HepG2 (cell line): ENCODE measurements around the gene RHEBL1. TPM values are rescaled to one million over a fixed set of nuclear protein-coding genes. Genes with fewer than 3 reads are reported as not detected.

Experiments
- ATAC-seq: fragments of 200-7000 bp; cut with Tn5 transposase; 3 replicates; pipeline ENCODE4 v1.9.1; 2020; ENCODE audit warnings: mild to moderate bottlenecking, moderate library complexity
- BruUV-seq: library from RNA; stranded (reverse); fragments of 400-500 nt; replicated peaks from 2 replicates; lab custom pipeline; 2021; lab: Mats Ljungman, UMichigan
- CTCF ChIA-PET: fragments of 300-600 bp; formaldehyde crosslinking; extraction: SDS; loops from one replicate; lab custom pipeline; 2021; ENCODE audit warnings: low total read pairs, inconsistent platforms, low intra/inter-chr PET ratio; lab: Yijun Ruan, JAX
- POLR2A ChIA-PET: fragments of 350-600 bp; sonication (Branson Sonifier 250); formaldehyde crosslinking; loops from one replicate; lab custom pipeline; 2020; ENCODE audit warnings: antibody characterized with exemption, inconsistent platforms; lab: Yijun Ruan, JAX
- DNase-seq: peaks from one replicate; pipeline ENCODE4 v3.0.0-alpha.2; 2015; ENCODE audit warnings: low spot score
- FAIRE-seq: peaks from 3 replicates; lab custom pipeline; 2011; peaks lifted over from hg19 to GRCh38; lab: Jason Lieb, UNC
- H2AFZ ChIP-seq: one replicate; pipeline ENCODE4 v1.6.1; 2011; ENCODE audit warnings: low read length, inconsistent platforms
- H3K27ac ChIP-seq: fragments of 300-600 bp; 3 replicates; pipeline ENCODE4 v1.8.0; 2011; ENCODE audit warnings: mixed run types, mild to moderate bottlenecking, mixed read lengths, low read length, inconsistent platforms; ENCODE audit not compliant: insufficient read depth; ENCODE audit errors: extremely low read length
- H3K27me3 ChIP-seq, 2 experiments: fragments of 200-600 bp in 1 of 2; 2 replicates in 1 of 2; 3 replicates in 1 of 2; pipeline versions ENCODE4 v1.6.0 to v1.8.0; 2011; ENCODE audit warnings: low read length in 2 of 2, mild to moderate bottlenecking in 2 of 2, moderate library complexity in 2 of 2, inconsistent platforms in 1 of 2; ENCODE audit not compliant: insufficient read depth in 2 of 2, control insufficient read depth in 1 of 2
- H3K36me3 ChIP-seq, 2 experiments: fragments of 200-600 bp in 1 of 2; replicated peaks in 1 of 2; 2 replicates in 1 of 2; 3 replicates in 1 of 2; pipeline versions ENCODE4 v1.5.1 to v1.8.0; 2011; ENCODE audit warnings: low read length in 2 of 2, inconsistent platforms in 1 of 2; ENCODE audit not compliant: insufficient read depth in 2 of 2, control insufficient read depth in 1 of 2
- H3K4me1 ChIP-seq: 2 replicates; pipeline ENCODE4 v1.5.1; 2012; ENCODE audit warnings: low read length, inconsistent platforms; ENCODE audit not compliant: insufficient read depth
- H3K4me2 ChIP-seq: 2 replicates; pipeline ENCODE4 v1.6.0; 2011; ENCODE audit warnings: low read depth, low read length, inconsistent platforms
- H3K4me3 ChIP-seq, 3 experiments: fragments of 200-600 bp in 1 of 3; sonication (generic), shearing (Covaris generic) in 1 of 3; replicated peaks in 1 of 3; 2 replicates each; pipeline ENCODE4 v1.5.1; 2011 to 2016; ENCODE audit warnings: low read length in 3 of 3, inconsistent platforms in 2 of 3, low read depth in 2 of 3, mild to moderate bottlenecking in 2 of 3, control low read depth in 1 of 3, mixed read lengths in 1 of 3; ENCODE audit not compliant: insufficient read depth in 1 of 3
- H3K79me2 ChIP-seq: one replicate; pipeline ENCODE4 v1.6.1; 2011; ENCODE audit warnings: low read length, inconsistent platforms; ENCODE audit not compliant: insufficient read depth
- H3K9ac ChIP-seq: 2 replicates; pipeline ENCODE4 v1.6.0; 2011; ENCODE audit warnings: mild to moderate bottlenecking, low read depth, low read length, inconsistent platforms; ENCODE audit not compliant: insufficient read depth
- H3K9me3 ChIP-seq: 2 replicates; pipeline ENCODE4 v1.5.1; 2012; ENCODE audit warnings: mild to moderate bottlenecking, low read length
- H4K20me1 ChIP-seq: 2 replicates; pipeline ENCODE4 v1.6.0; 2011; ENCODE audit warnings: inconsistent platforms, mild to moderate bottlenecking, low read length, moderate library complexity; ENCODE audit not compliant: insufficient read depth
- AGO2 ChIP-seq: fragments of 200-400 bp; formaldehyde crosslinking; optimal IDR thresholded peaks from 2 replicates; pipeline ENCODE3; 2017; ENCODE audit warnings: mild to moderate bottlenecking, low read depth, low read length, moderate library complexity
- NFIB ChIP-seq: sonication (generic); formaldehyde crosslinking; IDR thresholded peaks from 2 replicates; pipeline ENCODE4 v1.9.0; 2021; ENCODE audit warnings: missing genetic modification reagents, mild to moderate bottlenecking, borderline replicate concordance
- NFKB2 ChIP-seq: sonication (generic); formaldehyde crosslinking; IDR thresholded peaks from 2 replicates; pipeline ENCODE4 v1.4.0; 2020; ENCODE audit warnings: missing genetic modification reagents, borderline replicate concordance
- NKX3-1 ChIP-seq: sonication (generic); formaldehyde crosslinking; IDR thresholded peaks from 2 replicates; pipeline ENCODE4 v1.5.0; 2020; ENCODE audit warnings: missing genetic modification reagents
- SOX13 ChIP-seq, 3 experiments: fragments of 450-650 bp in 1 of 3; sonication (generic) in 1 of 3; formaldehyde crosslinking in 1 of 3; IDR thresholded peaks in 2 of 3; conservative IDR thresholded peaks in 1 of 3; 2 replicates each; pipeline versions ENCODE4 v1.5.0 to v1.6.1; 2016 to 2020; ENCODE audit warnings: antibody characterized with exemption in 1 of 3, mild to moderate bottlenecking in 1 of 3, missing compliant biosample characterization in 1 of 3, missing genetic modification reagents in 1 of 3, moderate library complexity in 1 of 3
- ZBTB10 ChIP-seq: sonication (generic); formaldehyde crosslinking; IDR thresholded peaks from 2 replicates; pipeline ENCODE4 v1.4.0; 2020; ENCODE audit warnings: missing genetic modification reagents, borderline replicate concordance
- ZNF329 ChIP-seq: sonication (generic); formaldehyde crosslinking; IDR thresholded peaks from 2 replicates; pipeline ENCODE4 v1.9.0; 2021; ENCODE audit warnings: low read depth, mild to moderate bottlenecking, missing genetic modification reagents
- WGBS: methylation state at CpG from one replicate; pipeline ENCODE4 v1.1.6; 2017; ENCODE audit warnings: low lambda C conversion rate; 5-methylcytosine and 5-hydroxymethylcytosine counted together
- in situ Hi-C: cut with HindIII; loops from 2 replicates; pipeline ENCODE4 v1.10.0; 2017; ENCODE audit warnings: low pct_unique_long_range_greater_than_20kb; ENCODE audit not compliant: extremely low pct_ligation_motif_present
- intact Hi-C: fragments of 100-400 bp; cut with micrococcal nuclease; formaldehyde crosslinking; loops from one replicate; pipeline ENCODE4 v1.10.0; 2022; ENCODE audit not compliant: unreplicated experiment
- polyA plus RNA-seq, 8 experiments: library from polyadenylated mRNA; depleted of rRNA in 3 of 8; stranded (reverse) in 7 of 8; unstranded in 1 of 8; fragments of >200 nt; fragmentation: Illumina TruSeq in 4 of 8; extraction: Trizol in 4 of 8; gene quantifications; 2 replicates each; pipeline versions ENCODE4 v1.2.1 to v1.2.3, GENCODE V29; 2011 to 2016; ENCODE audit warnings: low read depth in 4 of 8, missing spikeins in 1 of 8, mixed read lengths in 1 of 8; ENCODE audit not compliant: insufficient read depth in 1 of 8
- total RNA-seq, 5 experiments: library from RNA; depleted of rRNA; stranded (reverse); fragments of >200 nt; fragmentation: Illumina TruSeq; extraction: Trizol; gene quantifications; 2 replicates each; pipeline ENCODE4 v1.2.3, GENCODE V29; 2016; ENCODE audit warnings: low read depth in 1 of 5
- TF ChIP-seq, protein P1 (sequence below): sonication (generic); formaldehyde crosslinking; IDR thresholded peaks from 2 replicates; pipeline ENCODE4 v1.5.0; 2020; ENCODE audit warnings: mild to moderate bottlenecking, missing genetic modification reagents

Gene RHEBL1
- total and polyA plus RNA-seq, 2 of the 13 experiments (the other 11 are each of a cell fraction or from before 2014, with no cell fraction given): 1.4 to 2.5 TPM

- BruUV-seq: no TSS peak
- CTCF ChIA-PET: interaction anchor here (0.8 kb wide), 1 partner anchor 45 kb away, joined by 3 read pairs; no protein-coding TSS in a partner anchor
- TF ChIP-seq NKX3-1 (CRISPR knock-in tag): no peak
- TF ChIP-seq NFIB (CRISPR knock-in tag): 0 out of 2 replicates have a peak, but pooled peaks have one; percentile 5
- no peak for TF ChIP-seq ZBTB10
- Histone ChIP-seq H3K4me1 (no peaks in the 10 kb centered on the region), H3K27ac (no peak overlapping the region), H3K4me2 (no peak overlapping the region), H3K9me3 (no peaks in the 10 kb centered on the region), H3K36me3 (peaks cover 58 to 96% of the 10 kb centered on the region in 2 experiments), H3K4me3 (no peak overlapping the region), H3K79me2 (no peaks in the 10 kb centered on the region), H4K20me1 (0 out of 2 replicates have a peak, but pooled peaks cover 3% of the 10 kb centered on the region), H3K9ac (no peak overlapping the region), H3K27me3 (no peaks in the 10 kb centered on the region), H2AFZ (no peak overlapping the region)
- in situ Hi-C loops (no loop called here), intact Hi-C loops (no loop called here)
- WGBS: 96% methylated on average over 4 of the region's 4 CpGs
- POLR2A ChIA-PET: interaction anchor here (1.2 to 2.2 kb wide), 2 partner anchors 10 to 13 kb away, joined by 4 to 7 read pairs; no protein-coding TSS in a partner anchor
- DNase-seq (no peak), FAIRE-seq (no peak), ATAC-seq (no peak)
These were observed 26.5 kb downstream of the RHEBL1 start for GRCh38 chr12:49043241-49043640.

- intact Hi-C loops (no loop called here), in situ Hi-C loops (no loop called here)
- TF ChIP-seq, protein P1, sequence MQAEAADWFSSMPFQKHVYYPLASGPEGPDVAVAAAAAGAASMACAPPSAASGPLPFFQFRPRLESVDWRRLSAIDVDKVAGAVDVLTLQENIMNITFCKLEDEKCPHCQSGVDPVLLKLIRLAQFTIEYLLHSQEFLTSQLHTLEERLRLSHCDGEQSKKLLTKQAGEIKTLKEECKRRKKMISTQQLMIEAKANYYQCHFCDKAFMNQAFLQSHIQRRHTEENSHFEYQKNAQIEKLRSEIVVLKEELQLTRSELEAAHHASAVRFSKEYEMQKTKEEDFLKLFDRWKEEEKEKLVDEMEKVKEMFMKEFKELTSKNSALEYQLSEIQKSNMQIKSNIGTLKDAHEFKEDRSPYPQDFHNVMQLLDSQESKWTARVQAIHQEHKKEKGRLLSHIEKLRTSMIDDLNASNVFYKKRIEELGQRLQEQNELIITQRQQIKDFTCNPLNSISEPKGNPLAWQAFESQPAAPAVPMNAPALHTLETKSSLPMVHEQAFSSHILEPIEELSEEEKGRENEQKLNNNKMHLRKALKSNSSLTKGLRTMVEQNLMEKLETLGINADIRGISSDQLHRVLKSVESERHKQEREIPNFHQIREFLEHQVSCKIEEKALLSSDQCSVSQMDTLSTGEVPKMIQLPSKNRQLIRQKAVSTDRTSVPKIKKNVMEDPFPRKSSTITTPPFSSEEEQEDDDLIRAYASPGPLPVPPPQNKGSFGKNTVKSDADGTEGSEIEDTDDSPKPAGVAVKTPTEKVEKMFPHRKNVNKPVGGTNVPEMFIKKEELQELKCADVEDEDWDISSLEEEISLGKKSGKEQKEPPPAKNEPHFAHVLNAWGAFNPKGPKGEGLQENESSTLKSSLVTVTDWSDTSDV: no peak
- TF ChIP-seq AGO2 (peak; percentile 24), ZNF329 (CRISPR knock-in tag) (no peak), NFKB2 (no peak), SOX13 (IDR thresholded peaks at IDR 0.05) (no peak), SOX13 (CRISPR knock-in tag; conservative IDR thresholded peaks at IDR 0.05 in 1 of 2, IDR thresholded peaks at IDR 0.05 in 1 of 2) (no peak)
- POLR2A ChIA-PET: no interaction called here
- CTCF ChIA-PET: no interaction called here
- Histone ChIP-seq H3K27me3 (no peaks in the 10 kb centered on the region), H3K4me2 (no peak overlapping the region), H3K4me3 (no peak overlapping the region), H2AFZ (no peak overlapping the region), H3K4me1 (no peaks in the 10 kb centered on the region), H3K27ac (no peak overlapping the region), H3K9me3 (no peaks in the 10 kb centered on the region), H4K20me1 (0 out of 2 replicates have a peak, but pooled peaks cover 3% of the 10 kb centered on the region), H3K79me2 (no peaks in the 10 kb centered on the region), H3K36me3 (peaks cover 59 to 98% of the 10 kb centered on the region in 2 experiments), H3K9ac (no peak overlapping the region)
- BruUV-seq: no TSS peak
- FAIRE-seq (no peak), DNase-seq (no peak), ATAC-seq (no peak)
- WGBS: 97% methylated on average over 13 of the region's 18 CpGs
These were observed 27.8 kb downstream of the RHEBL1 start for GRCh38 chr12:49041881-49042484.
